Measurements from ENCODE around the gene LIAS. TPM values are rescaled to one million over a fixed set of nuclear protein-coding genes. Genes with fewer than 3 reads are reported as not detected.

The LIAS gene
- polyA plus RNA-seq, 1 donor from 2014 or later = 24.6 TPM

- Histone ChIP-seq H3K9ac (ENCODE audit: low read length) (no peak overlapping the region), H2AFZ (ENCODE audit: low read depth, low read length) (no peak overlapping the region), H3F3A (ENCODE audit: insufficient read depth, low read length, poor library complexity, severe bottlenecking) (no peaks in the 10 kb centered on the region), H3K27me3 (ENCODE audit: insufficient read depth, low read depth, low read length) (no peaks in the 10 kb centered on the region), H3K27ac (ENCODE audit: low read length) (no peak overlapping the region), H3K9me3 (ENCODE audit: low read length) (no peaks in the 10 kb centered on the region), H3K79me2 (replicated peaks; ENCODE audit: insufficient read depth, low read length) (peaks cover 15% of the 10 kb centered on the region), H3K4me2 (ENCODE audit: low read length) (no peak overlapping the region), H4K20me1 (ENCODE audit: insufficient read depth) (no peaks in the 10 kb centered on the region), H3K4me3 (ENCODE audit: low read length) (no peak overlapping the region), H3K9me2 (ENCODE audit: insufficient read depth, low read length) (no peaks in the 10 kb centered on the region), H3K36me3 (ENCODE audit: insufficient read depth, low read length) (no peaks in the 10 kb centered on the region)
- TF ChIP-seq TAF1 (IDR thresholded peaks at IDR 0.05; ENCODE audit: low read depth) (no peak), EP300 (conservative IDR thresholded peaks at IDR 0.05; ENCODE audit: poor library complexity, severe bottlenecking) (no peak), EZH2 (IDR thresholded peaks at IDR 0.05; ENCODE audit: borderline replicate concordance, insufficient read depth, low read length, poor library complexity, severe bottlenecking) (no peak), MXI1 (conservative IDR thresholded peaks at IDR 0.05; ENCODE audit: poor library complexity, severe bottlenecking) (no peak), POLR2AphosphoS5 (IDR thresholded peaks at IDR 0.05) (no peak), CTCF (IDR thresholded peaks at IDR 0.05; ENCODE audit: poor library complexity, severe bottlenecking) (no peak)
- TF ChIP-seq, protein P1, sequence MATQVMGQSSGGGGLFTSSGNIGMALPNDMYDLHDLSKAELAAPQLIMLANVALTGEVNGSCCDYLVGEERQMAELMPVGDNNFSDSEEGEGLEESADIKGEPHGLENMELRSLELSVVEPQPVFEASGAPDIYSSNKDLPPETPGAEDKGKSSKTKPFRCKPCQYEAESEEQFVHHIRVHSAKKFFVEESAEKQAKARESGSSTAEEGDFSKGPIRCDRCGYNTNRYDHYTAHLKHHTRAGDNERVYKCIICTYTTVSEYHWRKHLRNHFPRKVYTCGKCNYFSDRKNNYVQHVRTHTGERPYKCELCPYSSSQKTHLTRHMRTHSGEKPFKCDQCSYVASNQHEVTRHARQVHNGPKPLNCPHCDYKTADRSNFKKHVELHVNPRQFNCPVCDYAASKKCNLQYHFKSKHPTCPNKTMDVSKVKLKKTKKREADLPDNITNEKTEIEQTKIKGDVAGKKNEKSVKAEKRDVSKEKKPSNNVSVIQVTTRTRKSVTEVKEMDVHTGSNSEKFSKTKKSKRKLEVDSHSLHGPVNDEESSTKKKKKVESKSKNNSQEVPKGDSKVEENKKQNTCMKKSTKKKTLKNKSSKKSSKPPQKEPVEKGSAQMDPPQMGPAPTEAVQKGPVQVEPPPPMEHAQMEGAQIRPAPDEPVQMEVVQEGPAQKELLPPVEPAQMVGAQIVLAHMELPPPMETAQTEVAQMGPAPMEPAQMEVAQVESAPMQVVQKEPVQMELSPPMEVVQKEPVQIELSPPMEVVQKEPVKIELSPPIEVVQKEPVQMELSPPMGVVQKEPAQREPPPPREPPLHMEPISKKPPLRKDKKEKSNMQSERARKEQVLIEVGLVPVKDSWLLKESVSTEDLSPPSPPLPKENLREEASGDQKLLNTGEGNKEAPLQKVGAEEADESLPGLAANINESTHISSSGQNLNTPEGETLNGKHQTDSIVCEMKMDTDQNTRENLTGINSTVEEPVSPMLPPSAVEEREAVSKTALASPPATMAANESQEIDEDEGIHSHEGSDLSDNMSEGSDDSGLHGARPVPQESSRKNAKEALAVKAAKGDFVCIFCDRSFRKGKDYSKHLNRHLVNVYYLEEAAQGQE (IDR thresholded peaks at IDR 0.05; ENCODE audit: borderline replicate concordance) = no peak
Observed at GRCh38 chr4:39516407-39516966, 57.6 kb downstream of the LIAS start.

- Histone ChIP-seq H3K9me2 (ENCODE audit: insufficient read depth, low read length) (no peaks in the 10 kb centered on the region), H3K4me3 (ENCODE audit: low read length) (no peak overlapping the region), H2AFZ (ENCODE audit: low read depth, low read length) (no peak overlapping the region), H3F3A (ENCODE audit: insufficient read depth, low read length, poor library complexity, severe bottlenecking) (no peaks in the 10 kb centered on the region), H3K27me3 (ENCODE audit: insufficient read depth, low read depth, low read length) (no peaks in the 10 kb centered on the region), H3K27ac (ENCODE audit: low read length) (no peak overlapping the region), H3K9me3 (ENCODE audit: low read length) (no peaks in the 10 kb centered on the region), H4K20me1 (ENCODE audit: insufficient read depth) (no peaks in the 10 kb centered on the region), H3K4me2 (ENCODE audit: low read length) (no peak overlapping the region), H3K36me3 (ENCODE audit: insufficient read depth, low read length) (no peaks in the 10 kb centered on the region), H3K79me2 (replicated peaks; ENCODE audit: insufficient read depth, low read length) (peaks cover 21% of the 10 kb centered on the region), H3K9ac (ENCODE audit: low read length) (no peak overlapping the region)
- TF ChIP-seq CTCF (IDR thresholded peaks at IDR 0.05; ENCODE audit: poor library complexity, severe bottlenecking) (no peak), POLR2AphosphoS5 (IDR thresholded peaks at IDR 0.05) (no peak), RAD21 (conservative IDR thresholded peaks at IDR 0.05) (no peak), TAF1 (IDR thresholded peaks at IDR 0.05; ENCODE audit: low read depth) (no peak), MXI1 (conservative IDR thresholded peaks at IDR 0.05; ENCODE audit: poor library complexity, severe bottlenecking) (no peak), SMC3 (conservative IDR thresholded peaks at IDR 0.05; ENCODE audit: poor library complexity) (no peak), EP300 (conservative IDR thresholded peaks at IDR 0.05; ENCODE audit: poor library complexity, severe bottlenecking) (no peak), EZH2 (IDR thresholded peaks at IDR 0.05; ENCODE audit: borderline replicate concordance, insufficient read depth, low read length, poor library complexity, severe bottlenecking) (no peak)
- TF ChIP-seq, protein P1 (IDR thresholded peaks at IDR 0.05; ENCODE audit: borderline replicate concordance) = no peak
Observed at GRCh38 chr4:39518484-39518883, 59.6 kb downstream of the LIAS start.
